A673 (cell line): ENCODE data around the gene GREB1L. TPM values are rescaled to one million over a fixed set of nuclear protein-coding genes. Genes with fewer than 3 reads are reported as not detected.

ENCODE experiments used
- BruUV-seq: library from RNA; stranded (reverse); fragments of 400-500 nt; replicated peaks from 2 replicates; lab custom pipeline; 2021; lab: Mats Ljungman, UMichigan
- CTCF ChIA-PET: fragments of 300-600 bp; sonication (Branson Sonifier 250); formaldehyde crosslinking; loops from one replicate; lab custom pipeline; 2022; ENCODE audit warnings: antibody characterized with exemption; lab: Charles Lee
- POLR2A ChIA-PET: fragments of 300-600 bp; sonication (Branson Sonifier 250); formaldehyde crosslinking; loops from one replicate; lab custom pipeline; 2022; ENCODE audit warnings: antibody characterized with exemption; ENCODE audit not compliant: low non-redundant PET; lab: Charles Lee
- DNase-seq: peaks from one replicate; pipeline ENCODE4 v3.0.0-alpha.2; 2015; ENCODE audit warnings: low spot score
- H3K27ac ChIP-seq: fragments of 200-600 bp; sonication (generic); 2 replicates; pipeline ENCODE4 v1.5.1; 2016; ENCODE audit warnings: mixed run types, low read depth, mild to moderate bottlenecking, mixed read lengths, antibody characterized with exemption, low read length; ENCODE audit not compliant: poor library complexity, severe bottlenecking
- H3K27me3 ChIP-seq: fragments of 200-600 bp; sonication (generic); replicated peaks from 2 replicates; pipeline ENCODE4 v1.6.1; 2017; ENCODE audit warnings: mixed run types, low read depth, mild to moderate bottlenecking, mixed read lengths, antibody characterized with exemption, low read length; ENCODE audit not compliant: insufficient read depth, poor library complexity
- H3K36me3 ChIP-seq: fragments of 200-600 bp; sonication (generic); 2 replicates; pipeline ENCODE4 v1.6.1; 2016; ENCODE audit warnings: mixed run types, mild to moderate bottlenecking, mixed read lengths, antibody characterized with exemption, low read length; ENCODE audit not compliant: insufficient read depth, poor library complexity, severe bottlenecking
- H3K4me1 ChIP-seq: fragments of 200-600 bp; sonication (generic); 2 replicates; pipeline ENCODE4 v1.6.1; 2017; ENCODE audit warnings: mixed run types, mild to moderate bottlenecking, mixed read lengths, antibody characterized with exemption, low read length; ENCODE audit not compliant: insufficient read depth, poor library complexity, severe bottlenecking
- H3K4me3 ChIP-seq: fragments of 200-600 bp; sonication (generic); 2 replicates; pipeline ENCODE4 v1.5.1; 2016; ENCODE audit warnings: low read depth, mixed run types, mild to moderate bottlenecking, mixed read lengths, low read length; ENCODE audit not compliant: poor library complexity, severe bottlenecking
- H3K9me3 ChIP-seq: fragments of 200-600 bp; sonication (generic); 2 replicates; pipeline ENCODE4 v1.6.1; 2016; ENCODE audit warnings: mixed run types, low read depth, mild to moderate bottlenecking, mixed read lengths, antibody characterized with exemption, low read length; ENCODE audit not compliant: poor library complexity, severe bottlenecking
- EZH2 ChIP-seq: fragments of 200-600 bp; sonication (generic); IDR thresholded peaks from 2 replicates; pipeline ENCODE4 v1.6.1; 2017; ENCODE audit warnings: borderline replicate concordance, low read depth, mild to moderate bottlenecking, mixed read lengths, antibody characterized with exemption, low read length; ENCODE audit not compliant: poor library complexity, severe bottlenecking
- intact Hi-C: fragments of 100-400 bp; cut with micrococcal nuclease; formaldehyde crosslinking; loops from one replicate; pipeline ENCODE4 v1.10.0; 2022; ENCODE audit not compliant: unreplicated experiment
- total RNA-seq: library from RNA; stranded (reverse); gene quantifications from 2 replicates; pipeline ENCODE4 v1.2.3, GENCODE V29; 2021
- TF ChIP-seq, protein P1 (sequence below): fragments of 300-800, 200-600 bp; sonication (generic); conservative IDR thresholded peaks from 2 replicates; pipeline ENCODE4 v1.5.1; 2017; ENCODE audit warnings: low read depth, mild to moderate bottlenecking, antibody characterized with exemption, low read length, moderate library complexity, mixed read lengths

Gene GREB1L
- total RNA-seq, 1 experiment from 2014 or later, result 0.04 TPM

- Histone ChIP-seq H3K27me3 (peaks cover 3% of the 10 kb centered on the region), H3K4me1 (peaks cover 10% of the 10 kb centered on the region), H3K27ac (no peak overlapping the region), H3K9me3 (no peaks in the 10 kb centered on the region), H3K4me3 (no peak overlapping the region), H3K36me3 (no peaks in the 10 kb centered on the region)
- BruUV-seq, result no TSS peak
- POLR2A ChIA-PET, result no interaction called here
- TF ChIP-seq EZH2, result no peak
- TF ChIP-seq, protein P1, sequence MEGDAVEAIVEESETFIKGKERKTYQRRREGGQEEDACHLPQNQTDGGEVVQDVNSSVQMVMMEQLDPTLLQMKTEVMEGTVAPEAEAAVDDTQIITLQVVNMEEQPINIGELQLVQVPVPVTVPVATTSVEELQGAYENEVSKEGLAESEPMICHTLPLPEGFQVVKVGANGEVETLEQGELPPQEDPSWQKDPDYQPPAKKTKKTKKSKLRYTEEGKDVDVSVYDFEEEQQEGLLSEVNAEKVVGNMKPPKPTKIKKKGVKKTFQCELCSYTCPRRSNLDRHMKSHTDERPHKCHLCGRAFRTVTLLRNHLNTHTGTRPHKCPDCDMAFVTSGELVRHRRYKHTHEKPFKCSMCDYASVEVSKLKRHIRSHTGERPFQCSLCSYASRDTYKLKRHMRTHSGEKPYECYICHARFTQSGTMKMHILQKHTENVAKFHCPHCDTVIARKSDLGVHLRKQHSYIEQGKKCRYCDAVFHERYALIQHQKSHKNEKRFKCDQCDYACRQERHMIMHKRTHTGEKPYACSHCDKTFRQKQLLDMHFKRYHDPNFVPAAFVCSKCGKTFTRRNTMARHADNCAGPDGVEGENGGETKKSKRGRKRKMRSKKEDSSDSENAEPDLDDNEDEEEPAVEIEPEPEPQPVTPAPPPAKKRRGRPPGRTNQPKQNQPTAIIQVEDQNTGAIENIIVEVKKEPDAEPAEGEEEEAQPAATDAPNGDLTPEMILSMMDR, result no peak
- CTCF ChIA-PET, result no interaction called here
- DNase-seq, result no peak
- intact Hi-C loops, result no loop called here
Observed at GRCh38 chr18:21468514-21469164, 226.6 kb downstream of the GREB1L start.

DNA sequence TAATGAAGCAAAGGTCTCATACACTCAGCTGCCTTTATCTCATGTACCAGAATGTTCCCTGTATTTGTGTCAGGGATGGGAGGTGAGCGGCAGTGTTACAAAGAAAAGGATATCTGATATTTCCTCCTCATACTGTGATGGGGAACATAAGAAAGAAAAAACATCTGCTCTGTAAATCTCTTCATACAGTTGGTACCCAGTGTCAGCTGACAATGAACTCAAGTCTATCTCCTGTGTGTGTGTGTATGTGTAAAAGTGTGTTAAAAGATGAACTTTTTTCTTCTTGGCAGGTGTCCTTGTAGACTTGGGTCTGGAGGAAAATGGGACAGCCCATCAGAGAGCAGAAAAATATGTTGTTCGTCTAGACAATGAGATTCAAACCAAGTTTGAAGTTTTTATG lies 230.7 kb downstream of the GREB1L start:
- Histone ChIP-seq H3K36me3 (no peaks in the 10 kb centered on the region), H3K9me3 (no peaks in the 10 kb centered on the region), H3K27ac (no peak overlapping the region), H3K27me3 (no peaks in the 10 kb centered on the region), H3K4me1 (peaks cover 10% of the 10 kb centered on the region), H3K4me3 (no peak overlapping the region)
- no peak for DNase-seq
- no TSS peak for BruUV-seq
- TF ChIP-seq, protein P1, result no peak
- TF ChIP-seq EZH2, result no peak
- intact Hi-C loops, result no loop called here
- ChIA-PET CTCF (no interaction called here), POLR2A (no interaction called here)

DNA sequence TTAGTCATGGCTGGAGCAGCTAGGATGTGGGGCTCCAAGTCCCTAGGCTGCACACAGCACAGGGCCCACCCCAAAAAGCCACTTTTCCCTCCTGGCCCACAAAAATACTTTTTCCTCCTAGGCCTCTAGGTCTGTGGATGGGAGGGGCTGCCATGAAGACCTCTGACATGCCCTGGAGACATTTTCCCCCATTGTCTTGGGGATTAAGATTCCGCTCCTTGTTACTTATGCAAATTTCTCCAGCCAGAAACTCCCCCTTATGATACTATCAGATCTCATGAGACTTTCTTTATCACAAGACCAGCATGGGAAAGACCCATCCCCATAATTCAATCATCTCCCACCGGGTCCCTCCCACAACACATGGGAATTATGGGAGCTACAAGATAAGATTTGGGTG lies 232.6 kb downstream of the GREB1L start:
- Histone ChIP-seq H3K4me3 (no peak overlapping the region), H3K27ac (no peak overlapping the region), H3K9me3 (no peaks in the 10 kb centered on the region), H3K36me3 (no peaks in the 10 kb centered on the region), H3K27me3 (no peaks in the 10 kb centered on the region), H3K4me1 (peaks cover 10% of the 10 kb centered on the region)
- intact Hi-C loops, result no loop called here
- no peak for TF ChIP-seq EZH2
- TF ChIP-seq, protein P1, result no peak
- BruUV-seq, result no TSS peak
- ChIA-PET CTCF (interaction anchor here (0.7 kb wide), 1 partner anchor 282 kb away, joined by 3 read pairs; no protein-coding TSS in a partner anchor), POLR2A (no interaction called here)
- DNase-seq, result no peak
